ENCODE measurements around the gene NSD2. TPM values are rescaled to one million over a fixed set of nuclear protein-coding genes. Genes with fewer than 3 reads are reported as not detected.

The NSD2 gene
- total and polyA plus RNA-seq, 9 of the 15 experiments (the other 6 are each of a cell fraction or from before 2014, with no cell fraction given), result 6.4 to 126 (median 58.8) TPM

DNA sequence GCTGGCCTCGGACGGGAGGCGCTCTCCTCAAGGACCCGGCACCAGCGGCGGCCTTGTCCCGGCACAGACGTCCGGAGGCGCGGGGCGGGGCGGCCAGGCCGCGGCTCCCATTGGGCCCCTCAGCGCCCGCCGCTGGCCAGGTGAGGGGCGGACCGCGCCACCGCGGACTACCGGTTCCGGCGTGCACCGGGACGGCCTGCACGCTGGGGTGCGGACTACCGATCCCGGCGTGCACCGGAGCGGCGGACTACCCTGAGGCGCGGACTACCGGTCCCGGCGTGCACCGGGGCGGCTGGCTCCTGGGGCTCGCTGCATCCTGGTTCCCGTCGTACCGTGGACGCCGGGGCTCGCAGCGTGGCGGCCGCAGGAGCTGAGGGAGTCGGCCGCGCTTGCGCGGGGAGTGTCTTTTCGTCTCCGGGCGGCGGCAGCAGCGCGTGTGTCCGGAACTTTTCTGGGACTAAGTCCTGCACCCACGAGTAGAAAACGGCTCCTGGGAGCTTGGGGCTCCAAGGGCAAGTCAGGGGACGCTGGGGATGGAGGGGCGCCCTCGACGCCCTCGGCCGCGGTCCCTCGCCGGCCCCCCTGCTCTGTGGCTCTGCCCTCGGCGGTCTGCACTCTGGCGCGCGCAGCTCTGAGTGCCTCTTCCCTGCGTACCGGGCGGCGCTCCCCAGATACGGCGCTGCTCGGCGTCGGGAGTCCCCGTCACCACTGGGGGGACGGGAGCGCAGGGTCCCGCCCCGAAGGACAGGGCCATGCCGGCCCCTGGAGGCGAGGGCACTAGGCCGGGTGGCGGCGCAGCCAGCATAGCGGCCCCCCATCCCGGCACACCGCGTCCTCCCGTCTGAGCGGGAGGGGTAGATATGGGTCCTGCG is 14.9 kb upstream of the NSD2 start, which contains the start of gene LETM1 (continued):
- TF ChIP-seq, protein P1, sequence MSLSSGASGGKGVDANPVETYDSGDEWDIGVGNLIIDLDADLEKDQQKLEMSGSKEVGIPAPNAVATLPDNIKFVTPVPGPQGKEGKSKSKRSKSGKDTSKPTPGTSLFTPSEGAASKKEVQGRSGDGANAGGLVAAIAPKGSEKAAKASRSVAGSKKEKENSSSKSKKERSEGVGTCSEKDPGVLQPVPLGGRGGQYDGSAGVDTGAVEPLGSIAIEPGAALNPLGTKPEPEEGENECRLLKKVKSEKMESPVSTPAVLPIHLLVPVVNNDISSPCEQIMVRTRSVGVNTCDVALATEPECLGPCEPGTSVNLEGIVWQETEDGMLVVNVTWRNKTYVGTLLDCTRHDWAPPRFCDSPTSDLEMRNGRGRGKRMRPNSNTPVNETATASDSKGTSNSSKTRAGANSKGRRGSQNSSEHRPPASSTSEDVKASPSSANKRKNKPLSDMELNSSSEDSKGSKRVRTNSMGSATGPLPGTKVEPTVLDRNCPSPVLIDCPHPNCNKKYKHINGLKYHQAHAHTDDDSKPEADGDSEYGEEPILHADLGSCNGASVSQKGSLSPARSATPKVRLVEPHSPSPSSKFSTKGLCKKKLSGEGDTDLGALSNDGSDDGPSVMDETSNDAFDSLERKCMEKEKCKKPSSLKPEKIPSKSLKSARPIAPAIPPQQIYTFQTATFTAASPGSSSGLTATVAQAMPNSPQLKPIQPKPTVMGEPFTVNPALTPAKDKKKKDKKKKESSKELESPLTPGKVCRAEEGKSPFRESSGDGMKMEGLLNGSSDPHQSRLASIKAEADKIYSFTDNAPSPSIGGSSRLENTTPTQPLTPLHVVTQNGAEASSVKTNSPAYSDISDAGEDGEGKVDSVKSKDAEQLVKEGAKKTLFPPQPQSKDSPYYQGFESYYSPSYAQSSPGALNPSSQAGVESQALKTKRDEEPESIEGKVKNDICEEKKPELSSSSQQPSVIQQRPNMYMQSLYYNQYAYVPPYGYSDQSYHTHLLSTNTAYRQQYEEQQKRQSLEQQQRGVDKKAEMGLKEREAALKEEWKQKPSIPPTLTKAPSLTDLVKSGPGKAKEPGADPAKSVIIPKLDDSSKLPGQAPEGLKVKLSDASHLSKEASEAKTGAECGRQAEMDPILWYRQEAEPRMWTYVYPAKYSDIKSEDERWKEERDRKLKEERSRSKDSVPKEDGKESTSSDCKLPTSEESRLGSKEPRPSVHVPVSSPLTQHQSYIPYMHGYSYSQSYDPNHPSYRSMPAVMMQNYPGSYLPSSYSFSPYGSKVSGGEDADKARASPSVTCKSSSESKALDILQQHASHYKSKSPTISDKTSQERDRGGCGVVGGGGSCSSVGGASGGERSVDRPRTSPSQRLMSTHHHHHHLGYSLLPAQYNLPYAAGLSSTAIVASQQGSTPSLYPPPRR (CRISPR knock-in tag; IDR thresholded peaks at IDR 0.05; ENCODE audit: borderline replicate concordance), result peak; percentile 74; the same call in 1 of the 2 replicates
- TF ChIP-seq NRF1 (conservative IDR thresholded peaks at IDR 0.05 in 1 of 2, IDR thresholded peaks at IDR 0.05 in 1 of 2) (peak; percentile 93 to 95), NR2C2 (CRISPR knock-in tag; IDR thresholded peaks at IDR 0.05) (peak; percentile 76; the same call in 1 of the 2 replicates), NR2C2 (tag; IDR thresholded peaks at IDR 0.05) (peak; percentile 91), ZNF23 (CRISPR knock-in tag; IDR thresholded peaks at IDR 0.05) (no peak), ZNF644 (tag; IDR thresholded peaks at IDR 0.05; ENCODE audit: low read depth) (peak; percentile 78; the same call in 1 of the 2 replicates), FUS (optimal IDR thresholded peaks at IDR 0.05; ENCODE audit: low read depth, low read length) (peak; percentile 70), RNF2 (IDR thresholded peaks at IDR 0.05) (peak; percentile 10; the same call in 1 of the 2 replicates), POLR3A (IDR thresholded peaks at IDR 0.05; ENCODE audit: borderline replicate concordance, extremely low read depth, insufficient read depth, insufficient read length) (no peak), ZFP30 (CRISPR knock-in tag; IDR thresholded peaks at IDR 0.05; ENCODE audit: borderline replicate concordance) (no peak), ERF (CRISPR knock-in tag; IDR thresholded peaks at IDR 0.05) (no peak), KLF1 (tag; IDR thresholded peaks at IDR 0.05) (peak; percentile 40; the same call in 1 of the 2 replicates)
- TF ChIP-seq, protein P2, sequence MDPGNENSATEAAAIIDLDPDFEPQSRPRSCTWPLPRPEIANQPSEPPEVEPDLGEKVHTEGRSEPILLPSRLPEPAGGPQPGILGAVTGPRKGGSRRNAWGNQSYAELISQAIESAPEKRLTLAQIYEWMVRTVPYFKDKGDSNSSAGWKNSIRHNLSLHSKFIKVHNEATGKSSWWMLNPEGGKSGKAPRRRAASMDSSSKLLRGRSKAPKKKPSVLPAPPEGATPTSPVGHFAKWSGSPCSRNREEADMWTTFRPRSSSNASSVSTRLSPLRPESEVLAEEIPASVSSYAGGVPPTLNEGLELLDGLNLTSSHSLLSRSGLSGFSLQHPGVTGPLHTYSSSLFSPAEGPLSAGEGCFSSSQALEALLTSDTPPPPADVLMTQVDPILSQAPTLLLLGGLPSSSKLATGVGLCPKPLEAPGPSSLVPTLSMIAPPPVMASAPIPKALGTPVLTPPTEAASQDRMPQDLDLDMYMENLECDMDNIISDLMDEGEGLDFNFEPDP (CRISPR knock-in tag; IDR thresholded peaks at IDR 0.05), result no peak
- TF ChIP-seq, protein P3, sequence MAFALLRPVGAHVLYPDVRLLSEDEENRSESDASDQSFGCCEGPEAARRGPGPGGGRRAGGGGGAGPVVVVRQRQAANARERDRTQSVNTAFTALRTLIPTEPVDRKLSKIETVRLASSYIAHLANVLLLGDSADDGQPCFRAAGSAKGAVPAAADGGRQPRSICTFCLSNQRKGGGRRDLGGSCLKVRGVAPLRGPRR (CRISPR knock-in tag; IDR thresholded peaks at IDR 0.05), result no peak
- TF ChIP-seq, protein P4, sequence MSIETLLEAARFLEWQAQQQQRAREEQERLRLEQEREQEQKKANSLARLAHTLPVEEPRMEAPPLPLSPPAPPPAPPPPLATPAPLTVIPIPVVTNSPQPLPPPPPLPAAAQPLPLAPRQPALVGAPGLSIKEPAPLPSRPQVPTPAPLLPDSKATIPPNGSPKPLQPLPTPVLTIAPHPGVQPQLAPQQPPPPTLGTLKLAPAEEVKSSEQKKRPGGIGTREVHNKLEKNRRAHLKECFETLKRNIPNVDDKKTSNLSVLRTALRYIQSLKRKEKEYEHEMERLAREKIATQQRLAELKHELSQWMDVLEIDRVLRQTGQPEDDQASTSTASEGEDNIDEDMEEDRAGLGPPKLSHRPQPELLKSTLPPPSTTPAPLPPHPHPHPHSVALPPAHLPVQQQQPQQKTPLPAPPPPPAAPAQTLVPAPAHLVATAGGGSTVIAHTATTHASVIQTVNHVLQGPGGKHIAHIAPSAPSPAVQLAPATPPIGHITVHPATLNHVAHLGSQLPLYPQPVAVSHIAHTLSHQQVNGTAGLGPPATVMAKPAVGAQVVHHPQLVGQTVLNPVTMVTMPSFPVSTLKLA (conservative IDR thresholded peaks at IDR 0.05), result peak; percentile 80 to 91

Data from K562 (cell line).